ENCODE measurements around the gene RPS21.
"Not testable (repeated sequence)": the region's sequence is repeated elsewhere in the genome, so short reads cannot be mapped to it uniquely, and the experiment has no call there.

Gene RPS21

DNA sequence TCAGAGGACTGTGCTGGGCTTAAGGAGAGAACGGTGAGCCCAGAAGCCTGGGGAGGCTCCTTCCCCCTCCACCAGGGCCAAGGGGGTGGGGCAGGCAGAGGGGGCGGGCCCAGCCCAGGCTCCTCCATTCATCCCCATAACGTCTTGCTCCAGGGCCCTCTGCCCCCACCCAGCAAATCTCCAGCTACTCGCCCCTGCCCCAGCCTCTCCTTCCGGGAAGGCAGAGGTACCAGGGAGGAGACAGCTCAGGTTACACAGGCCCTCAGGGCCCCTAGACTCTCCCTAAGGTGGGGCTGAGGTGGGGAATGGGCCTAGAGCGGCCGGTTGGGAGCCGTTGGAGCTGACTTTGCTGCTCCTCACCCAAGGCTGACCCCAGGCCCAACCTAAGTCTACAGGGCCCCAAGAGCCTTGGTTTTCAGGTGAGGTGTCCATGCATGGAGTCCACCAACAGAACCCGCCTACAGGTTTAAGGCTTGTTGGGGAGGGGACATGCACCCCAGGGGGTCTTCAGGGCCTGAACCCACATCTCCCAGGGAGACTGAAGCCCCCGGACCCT lies 21.0 kb upstream of the RPS21 start:
- DNase-seq: no peak

GRCh38 chr20:62366370-62367135 lies 20.4 kb upstream of the RPS21 start:
- DNase-seq: no peak

DNA sequence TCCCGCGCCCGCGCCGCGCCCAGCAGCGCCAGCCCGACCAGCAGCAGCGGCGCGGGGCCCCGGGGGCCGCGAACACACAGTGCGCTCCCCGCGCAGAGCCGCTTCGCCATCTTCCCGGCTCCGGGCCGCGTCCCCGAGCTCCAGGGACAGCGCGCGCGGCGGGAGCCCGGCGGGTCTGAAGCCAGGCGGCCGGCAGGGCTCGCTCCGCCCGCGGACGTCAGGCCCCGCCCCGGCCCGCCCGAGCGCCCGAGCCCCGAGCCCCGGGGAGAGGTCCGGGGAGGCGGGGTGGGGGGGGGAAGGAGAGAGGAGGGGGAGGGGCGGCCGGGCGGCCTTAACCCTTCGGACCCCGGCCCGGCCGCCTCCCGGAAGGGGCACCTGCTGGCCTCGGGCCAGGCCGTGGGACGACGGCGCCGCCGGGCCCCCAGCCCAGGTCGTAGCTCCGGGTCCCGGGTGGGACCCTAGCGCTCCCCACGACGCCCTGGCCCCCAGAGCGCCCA lies 19.7 kb upstream of the RPS21 start, which contains the start of gene LAMA5:
Gene LAMA5, minus strand, starts transcription at position 177 of the 497 bp plus-strand sequence. Its CDS starts 67 bp downstream, at position 110.
- DNase-seq: no peak

- no peak for DNase-seq
These were observed 19.1 kb upstream of the RPS21 start for GRCh38 chr20:62367633-62368391.

GRCh38 chr20:62368392-62368975 lies 18.4 kb upstream of the RPS21 start:
- DNase-seq: no peak

- DNase-seq: no peak
These were observed 17.7 kb upstream of the RPS21 start for GRCh38 chr20:62368976-62369814.

GRCh38 chr20:62369815-62370114 lies 17.1 kb upstream of the RPS21 start:
- no peak for DNase-seq

DNA sequence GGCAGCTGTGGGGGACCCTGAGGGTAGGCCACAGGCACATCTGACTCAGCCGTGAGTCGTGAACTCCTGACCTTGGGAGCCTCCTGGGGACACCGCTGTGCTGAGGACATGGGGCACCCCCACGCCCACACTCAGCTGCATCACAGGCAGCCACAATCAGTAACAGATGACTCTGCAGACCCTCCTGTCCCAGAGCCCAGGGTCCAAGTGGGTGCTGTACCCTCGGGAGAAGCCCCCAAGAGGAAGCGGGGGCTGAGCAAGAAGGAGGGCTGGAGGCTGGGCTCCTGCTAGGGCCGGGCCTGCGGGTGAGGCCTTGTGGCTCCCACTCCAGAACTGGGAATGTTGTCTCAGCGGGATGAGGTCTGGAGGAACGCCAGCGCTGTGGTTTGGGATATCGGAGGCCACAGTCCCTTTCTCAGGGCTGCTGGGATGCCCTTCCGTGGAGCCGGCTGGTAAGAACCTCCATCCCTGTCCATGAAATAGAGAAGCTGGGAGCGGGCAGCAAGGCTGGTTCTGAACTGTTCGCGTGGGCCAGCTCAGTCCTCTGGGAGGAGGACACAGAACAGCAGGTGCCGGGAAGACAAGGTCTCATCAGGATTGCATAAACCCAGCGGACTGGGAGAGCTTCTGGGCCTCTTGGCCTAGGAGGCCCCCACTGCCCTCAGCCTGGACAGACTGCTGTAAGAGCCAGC lies 16.6 kb upstream of the RPS21 start:
- DNase-seq: peak; percentile 22

DNA sequence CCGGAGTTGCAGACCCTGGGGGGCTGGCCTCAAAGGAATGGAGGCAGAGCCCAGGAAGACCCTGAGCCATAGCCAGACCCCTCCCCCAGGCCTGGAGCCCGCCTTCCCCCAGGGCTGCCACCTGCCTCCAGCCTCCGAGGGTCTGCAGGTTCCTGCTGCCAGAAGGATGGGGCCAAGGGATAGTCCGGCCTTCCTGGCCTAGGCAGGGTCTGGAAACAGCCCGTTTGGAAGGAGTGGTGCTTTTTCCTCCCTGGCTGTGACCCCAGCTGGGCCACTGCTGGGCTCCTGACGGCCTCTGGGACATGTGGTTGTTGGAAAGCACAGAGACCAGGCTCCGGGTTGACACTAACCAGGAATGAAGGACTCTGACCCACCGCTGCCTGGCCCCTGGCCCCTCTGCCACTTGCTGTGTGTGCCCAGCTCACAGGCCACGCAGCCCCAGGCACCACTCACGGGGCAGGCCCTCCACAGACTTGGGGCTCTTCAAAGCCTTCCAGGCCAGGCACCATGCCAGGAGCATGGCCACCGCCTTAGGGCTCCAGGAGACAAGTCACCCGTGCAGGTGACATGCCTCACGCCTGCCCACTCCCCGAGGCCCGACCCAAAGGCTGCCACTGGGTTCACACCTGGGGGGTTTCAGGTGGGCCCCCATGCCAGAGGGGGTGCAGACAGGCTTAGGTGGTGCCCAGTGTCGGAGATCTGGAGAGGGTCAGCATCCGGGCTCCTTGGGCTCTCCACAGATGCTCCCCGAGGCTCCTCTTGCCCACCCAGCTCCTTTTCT lies 15.9 kb upstream of the RPS21 start:
- no peak for DNase-seq

- DNase-seq: no peak
These were observed 15.3 kb upstream of the RPS21 start for GRCh38 chr20:62371588-62372041.

DNA sequence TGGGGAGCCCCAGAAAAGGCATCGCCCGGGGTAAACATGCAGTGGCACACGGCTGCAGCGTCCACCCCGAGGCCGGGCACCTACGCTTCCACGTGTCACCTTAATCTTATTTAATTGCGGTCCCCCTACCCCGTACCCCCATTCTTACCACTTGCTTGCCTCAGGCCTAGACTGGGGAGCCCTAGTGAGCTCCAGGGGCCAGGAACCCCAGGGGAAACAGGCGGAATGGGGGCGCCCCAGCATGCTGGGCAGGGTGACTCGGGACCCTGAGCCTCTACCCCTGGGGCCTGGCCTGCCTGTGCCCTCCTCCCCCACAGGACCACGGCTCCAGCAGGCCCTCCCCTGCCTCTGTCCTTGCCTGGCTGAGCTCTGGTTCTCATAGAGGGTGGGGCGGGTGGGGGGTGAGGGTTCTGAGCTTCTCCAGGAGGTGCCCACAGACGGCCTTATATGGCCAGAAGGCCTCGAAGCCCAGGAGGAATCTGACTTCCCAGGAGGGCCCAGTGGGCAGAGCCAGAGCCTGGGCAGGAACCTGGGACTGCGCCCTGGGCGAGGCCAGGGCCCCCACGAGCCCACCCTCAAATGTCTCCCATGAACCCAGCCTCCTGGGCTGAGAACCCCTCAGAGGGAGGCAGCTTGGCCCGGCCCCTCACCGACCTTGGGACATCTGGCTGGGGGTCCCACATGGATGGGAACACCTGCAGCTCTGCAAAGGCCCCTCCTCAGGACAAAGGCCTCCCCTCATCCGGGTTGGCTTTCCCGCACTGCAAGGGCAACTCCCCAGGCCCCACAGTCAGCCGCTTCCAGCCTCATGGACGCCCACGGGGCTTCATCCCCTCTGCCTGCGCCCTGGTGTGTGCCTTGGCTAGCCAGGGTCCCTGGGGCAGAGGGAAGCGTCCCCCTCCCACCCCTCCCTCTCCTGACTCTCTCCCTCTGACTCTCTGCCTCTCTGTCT lies 14.6 kb upstream of the RPS21 start:
- no peak for DNase-seq

- not testable (repeated sequence) for DNase-seq
These were observed 13.2 kb upstream of the RPS21 start for GRCh38 chr20:62373631-62374179.

DNA sequence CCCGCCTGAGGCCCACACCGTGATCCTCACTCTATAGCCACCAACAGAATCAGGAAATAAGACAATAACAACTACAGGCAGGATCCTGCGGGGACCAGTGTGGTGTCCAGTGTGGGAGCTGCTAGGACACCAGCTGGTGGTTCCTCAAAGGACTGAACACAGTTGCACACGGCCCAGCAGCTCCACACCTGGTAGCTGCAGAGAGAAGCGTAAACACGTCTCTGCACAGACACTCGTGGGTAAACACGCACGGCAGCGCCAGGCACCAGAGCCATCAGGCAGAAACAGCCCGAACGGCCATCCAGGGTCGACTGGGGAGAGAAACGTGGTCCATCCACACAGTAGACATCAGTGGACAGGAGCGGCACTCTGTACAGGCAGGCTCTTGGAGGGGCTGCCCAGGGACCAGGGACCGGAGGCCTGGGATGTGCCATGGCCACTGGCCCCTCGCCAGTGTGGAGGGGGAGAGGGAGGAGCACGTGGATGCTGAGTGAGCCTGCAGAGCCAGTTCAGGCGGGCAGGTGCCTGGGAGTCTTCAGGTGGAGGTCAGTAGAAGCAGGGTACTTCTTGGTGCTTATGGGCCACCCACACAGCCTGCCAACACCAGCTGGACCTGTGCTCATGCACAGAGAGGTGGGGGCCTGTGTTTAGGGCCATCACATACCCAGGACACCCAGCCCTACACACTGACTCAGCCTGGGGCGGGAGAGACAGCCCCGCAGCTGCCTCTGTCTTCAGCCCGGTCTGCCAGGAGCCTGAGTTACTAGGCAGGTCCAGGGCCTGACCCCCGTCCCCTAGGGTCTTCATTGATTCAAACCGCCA lies 12.4 kb upstream of the RPS21 start:
- DNase-seq: no peak

GRCh38 chr20:62376112-62377063 lies 10.5 kb upstream of the RPS21 start:
- DNase-seq: no peak

GRCh38 chr20:62377064-62377461 lies 9.8 kb upstream of the RPS21 start:
- no peak for DNase-seq

- no peak for DNase-seq
These were observed 9.2 kb upstream of the RPS21 start for GRCh38 chr20:62377615-62378178.

- DNase-seq: no peak
These were observed 8.7 kb upstream of the RPS21 start for GRCh38 chr20:62378215-62378614.

All from stimulated activated naive CD4-positive, alpha-beta T cell treated with Interleukin-2 at 50 U/mL for 16 hours (primary cell).